ENCODE results near the gene ADGRA1. TPM values are rescaled to one million over a fixed set of nuclear protein-coding genes. Genes with fewer than 3 reads are reported as not detected.

ADGRA1 gene
- total RNA-seq, 2 donors from 2014 or later: not detected

GRCh38 chr10:133088956-133089800 lies 1.5 kb downstream of the ADGRA1 start:
- DNase-seq: no peak
- intact Hi-C loops (cut with DNase I, micrococcal nuclease): no loop called here

GRCh38 chr10:133090101-133090500 lies 2.4 kb downstream of the ADGRA1 start:
- ATAC-seq: no peak
- intact Hi-C loops (cut with DNase I, micrococcal nuclease): no loop called here
- DNase-seq: no peak

More at GRCh38 chr10:133088956-133089800, 1.5 kb downstream of the ADGRA1 start:
- no peak for ATAC-seq

- no peak for ATAC-seq
- DNase-seq: no peak
- intact Hi-C loops (cut with DNase I, micrococcal nuclease): no loop called here
These were observed 2.9 kb downstream of the ADGRA1 start for GRCh38 chr10:133090654-133091053.

- ATAC-seq (no peak), DNase-seq (no peak)
- intact Hi-C loops (cut with DNase I, micrococcal nuclease): no loop called here
These were observed 3.6 kb downstream of the ADGRA1 start for GRCh38 chr10:133091316-133091715.

GRCh38 chr10:133093291-133093690 lies 5.6 kb downstream of the ADGRA1 start:
- DNase-seq: no peak
- intact Hi-C loops (cut with DNase I, micrococcal nuclease): no loop called here
- no peak for ATAC-seq

GRCh38 chr10:133094286-133094685 lies 6.6 kb downstream of the ADGRA1 start:
- intact Hi-C loops (cut with DNase I, micrococcal nuclease): no loop called here
- DNase-seq (no peak), ATAC-seq (no peak)

GRCh38 chr10:133094866-133095265 lies 7.1 kb downstream of the ADGRA1 start:
- intact Hi-C loops (cut with DNase I, micrococcal nuclease): no loop called here
- ATAC-seq: no peak

GRCh38 chr10:133095586-133095985 lies 7.9 kb downstream of the ADGRA1 start:
- intact Hi-C loops (cut with DNase I, micrococcal nuclease): no loop called here
- DNase-seq: no peak
- no peak for ATAC-seq

More at GRCh38 chr10:133094866-133095265, 7.1 kb downstream of the ADGRA1 start:
- DNase-seq: no peak

- ATAC-seq: no peak
- intact Hi-C loops (cut with DNase I, micrococcal nuclease): no loop called here
- peak in 1 of 2 donors; percentile 20 for DNase-seq
These were observed 9.0 kb downstream of the ADGRA1 start for GRCh38 chr10:133096616-133097269.

- ATAC-seq: no peak
- intact Hi-C loops (cut with DNase I, micrococcal nuclease): no loop called here
- no peak for DNase-seq
These were observed 9.7 kb downstream of the ADGRA1 start for GRCh38 chr10:133097418-133097817.

- intact Hi-C loops (cut with DNase I, micrococcal nuclease): no loop called here
- DNase-seq (no peak), ATAC-seq (no peak)
These were observed 10.2 kb downstream of the ADGRA1 start for GRCh38 chr10:133097961-133098360.

GRCh38 chr10:133098426-133099124 lies 10.9 kb downstream of the ADGRA1 start:
- ATAC-seq: no peak
- intact Hi-C loops (cut with DNase I, micrococcal nuclease): no loop called here
- DNase-seq: no peak

GRCh38 chr10:133099571-133099970 lies 11.8 kb downstream of the ADGRA1 start:
- intact Hi-C loops (cut with DNase I, micrococcal nuclease): no loop called here
- ATAC-seq: no peak
- no peak for DNase-seq

- ATAC-seq (no peak), DNase-seq (no peak)
- intact Hi-C loops (cut with DNase I, micrococcal nuclease): no loop called here
These were observed 12.5 kb downstream of the ADGRA1 start for GRCh38 chr10:133100186-133100585.

GRCh38 chr10:133100706-133101415 lies 13.1 kb downstream of the ADGRA1 start:
- intact Hi-C loops (cut with DNase I, micrococcal nuclease): no loop called here
- peak in 1 of 2 donors; percentile 28 for DNase-seq
- ATAC-seq: peak; percentile 66

GRCh38 chr10:133101416-133101810 lies 13.7 kb downstream of the ADGRA1 start:
- DNase-seq: no peak
- ATAC-seq: no peak
- intact Hi-C loops (cut with DNase I, micrococcal nuclease): no loop called here

- no peak for ATAC-seq
- intact Hi-C loops (cut with DNase I, micrococcal nuclease): no loop called here
- DNase-seq: no peak
These were observed 14.8 kb downstream of the ADGRA1 start for GRCh38 chr10:133102415-133103095.

- no peak for ATAC-seq
- intact Hi-C loops (cut with DNase I, micrococcal nuclease): no loop called here
- DNase-seq: no peak
These were observed 15.7 kb downstream of the ADGRA1 start for GRCh38 chr10:133103311-133103910.
